Muscle layer of colon (tissue), 2 donors: Measurements from ENCODE around the gene QKI.

Experiments used
- H3K27ac ChIP-seq: one replicate; pipeline ENCODE4 v1.7.0; 2013; ENCODE audit warnings: low read depth, mild to moderate bottlenecking, low read length, moderate library complexity
- H3K27me3 ChIP-seq, 2 donors: one replicate each; pipeline ENCODE4 v1.7.0; 2013; ENCODE audit warnings: low read length in 2 of 2, mild to moderate bottlenecking in 2 of 2; ENCODE audit not compliant: insufficient read depth in 2 of 2, control insufficient read depth in 1 of 2
- H3K36me3 ChIP-seq: one replicate; pipeline ENCODE4 v1.7.0; 2013; ENCODE audit warnings: mild to moderate bottlenecking, low read length; ENCODE audit not compliant: insufficient read depth
- H3K4me1 ChIP-seq: one replicate; pipeline ENCODE4 v1.7.0; 2013; ENCODE audit warnings: mild to moderate bottlenecking, low read length; ENCODE audit not compliant: insufficient read depth
- H3K4me3 ChIP-seq, 2 donors: one replicate each; pipeline ENCODE4 v1.7.0; 2013; ENCODE audit warnings: low read length in 2 of 2, low read depth in 1 of 2, mild to moderate bottlenecking in 1 of 2, moderate library complexity in 1 of 2
- H3K9ac ChIP-seq: one replicate; pipeline ENCODE4 v1.7.0; 2013; ENCODE audit warnings: low read length
- H3K9me3 ChIP-seq: one replicate; pipeline ENCODE4 v1.7.0; 2013; ENCODE audit warnings: mild to moderate bottlenecking, low read length
- donor health status: abdominal sarcoma.
- donor health status: Adenocarcinoma of cecum.

Gene QKI

GRCh38 chr6:163545370-163545769 lies 130.9 kb downstream of the QKI start:
- no peak overlapping the region for H3K27ac ChIP-seq
- no peak overlapping the region for H3K4me3 ChIP-seq
- H3K4me1 ChIP-seq: peaks cover 6% of the 10 kb centered on the region
- H3K9ac ChIP-seq: no peak overlapping the region
- no peaks in the 10 kb centered on the region for H3K27me3 ChIP-seq
- no peaks in the 10 kb centered on the region for H3K36me3 ChIP-seq
- no peaks in the 10 kb centered on the region for H3K9me3 ChIP-seq

GRCh38 chr6:163547287-163547686 lies 132.8 kb downstream of the QKI start:
- no peaks in the 10 kb centered on the region for H3K9me3 ChIP-seq
- no peaks in the 10 kb centered on the region for H3K36me3 ChIP-seq
- no peak overlapping the region for H3K27ac ChIP-seq
- H3K4me3 ChIP-seq: no peak overlapping the region
- H3K27me3 ChIP-seq: no peaks in the 10 kb centered on the region
- H3K4me1 ChIP-seq: peaks cover 6% of the 10 kb centered on the region
- no peak overlapping the region for H3K9ac ChIP-seq

- Histone ChIP-seq H3K36me3 (no peaks in the 10 kb centered on the region), H3K9me3 (no peaks in the 10 kb centered on the region), H3K4me3 (no peak overlapping the region), H3K27ac (no peak overlapping the region), H3K9ac (no peak overlapping the region), H3K27me3 (no peaks in the 10 kb centered on the region), H3K4me1 (peaks cover 6% of the 10 kb centered on the region)
Measured at GRCh38 chr6:163548624-163549023, 134.1 kb downstream of the QKI start.

GRCh38 chr6:163554032-163554431 lies 139.5 kb downstream of the QKI start:
- no peak overlapping the region for H3K27ac ChIP-seq
- no peaks in the 10 kb centered on the region for H3K27me3 ChIP-seq
- H3K9ac ChIP-seq: no peak overlapping the region
- H3K4me3 ChIP-seq: no peak overlapping the region
- no peaks in the 10 kb centered on the region for H3K4me1 ChIP-seq
- no peaks in the 10 kb centered on the region for H3K9me3 ChIP-seq
- no peaks in the 10 kb centered on the region for H3K36me3 ChIP-seq

GRCh38 chr6:163554663-163555062 lies 140.1 kb downstream of the QKI start:
- H3K4me3 ChIP-seq: no peak overlapping the region
- H3K4me1 ChIP-seq: no peaks in the 10 kb centered on the region
- no peak overlapping the region for H3K27ac ChIP-seq
- no peaks in the 10 kb centered on the region for H3K36me3 ChIP-seq
- no peaks in the 10 kb centered on the region for H3K9me3 ChIP-seq
- H3K27me3 ChIP-seq: no peaks in the 10 kb centered on the region
- no peak overlapping the region for H3K9ac ChIP-seq

GRCh38 chr6:163559661-163560060 lies 145.1 kb downstream of the QKI start:
- Histone ChIP-seq H3K27me3 (no peaks in the 10 kb centered on the region), H3K4me1 (no peaks in the 10 kb centered on the region), H3K4me3 (no peak overlapping the region), H3K27ac (no peak overlapping the region), H3K36me3 (peaks cover 2% of the 10 kb centered on the region), H3K9me3 (no peaks in the 10 kb centered on the region), H3K9ac (no peak overlapping the region)

GRCh38 chr6:163563318-163563717 lies 148.8 kb downstream of the QKI start:
- Histone ChIP-seq H3K4me3 (no peak overlapping the region), H3K27ac (no peak overlapping the region), H3K4me1 (no peaks in the 10 kb centered on the region)

GRCh38 chr6:163564534-163564933 lies 150.0 kb downstream of the QKI start:
- Histone ChIP-seq H3K27ac (no peak overlapping the region), H3K36me3 (peaks cover 13% of the 10 kb centered on the region), H3K4me3 (no peak overlapping the region), H3K27me3 (no peaks in the 10 kb centered on the region), H3K4me1 (no peaks in the 10 kb centered on the region), H3K9ac (no peak overlapping the region), H3K9me3 (no peaks in the 10 kb centered on the region)

More at GRCh38 chr6:163563318-163563717, 148.8 kb downstream of the QKI start:
- no peak overlapping the region for H3K9ac ChIP-seq
- no peaks in the 10 kb centered on the region for H3K27me3 ChIP-seq
- peaks cover 13% of the 10 kb centered on the region for H3K36me3 ChIP-seq
- no peaks in the 10 kb centered on the region for H3K9me3 ChIP-seq

- H3K27ac ChIP-seq: no peak overlapping the region
Measured at GRCh38 chr6:163565140-163565539, 150.6 kb downstream of the QKI start.

GRCh38 chr6:163566056-163566455 lies 151.5 kb downstream of the QKI start:
- Histone ChIP-seq H3K27ac (no peak overlapping the region), H3K9ac (no peak overlapping the region), H3K4me3 (no peak overlapping the region), H3K9me3 (no peaks in the 10 kb centered on the region), H3K27me3 (no peaks in the 10 kb centered on the region), H3K4me1 (no peaks in the 10 kb centered on the region), H3K36me3 (peaks cover 20% of the 10 kb centered on the region)

More at GRCh38 chr6:163565140-163565539, 150.6 kb downstream of the QKI start:
- Histone ChIP-seq H3K36me3 (peaks cover 13% of the 10 kb centered on the region), H3K9me3 (no peaks in the 10 kb centered on the region), H3K4me3 (no peak overlapping the region), H3K4me1 (no peaks in the 10 kb centered on the region), H3K27me3 (no peaks in the 10 kb centered on the region), H3K9ac (no peak overlapping the region)

- H3K36me3 ChIP-seq: peaks cover 23% of the 10 kb centered on the region
- H3K4me3 ChIP-seq: no peak overlapping the region
- H3K27me3 ChIP-seq: no peaks in the 10 kb centered on the region
- H3K27ac ChIP-seq: no peak overlapping the region
- H3K9me3 ChIP-seq: no peaks in the 10 kb centered on the region
- H3K9ac ChIP-seq: no peak overlapping the region
- H3K4me1 ChIP-seq: no peaks in the 10 kb centered on the region
Measured at GRCh38 chr6:163568275-163568674, 153.8 kb downstream of the QKI start.

GRCh38 chr6:163570579-163571231 lies 156.2 kb downstream of the QKI start:
- Histone ChIP-seq H3K4me3 (no peak overlapping the region), H3K4me1 (no peaks in the 10 kb centered on the region), H3K27me3 (no peaks in the 10 kb centered on the region), H3K9ac (no peak overlapping the region), H3K27ac (no peak overlapping the region), H3K9me3 (no peaks in the 10 kb centered on the region), H3K36me3 (peaks cover 17% of the 10 kb centered on the region)
